Activated T-cell treated with anti-CD3 and anti-CD28 coated beads for 4 hours (primary cell): ENCODE measurements around the gene KIZ.

Experiments used
- DNase-seq: peaks from one replicate; pipeline ENCODE4 v3.0.0-alpha.2; 2020

The KIZ gene

GRCh38 chr20:21180248-21180647 lies 54.4 kb downstream of the KIZ start:
- DNase-seq, result no peak

GRCh38 chr20:21181028-21181427 lies 55.1 kb downstream of the KIZ start:
- no peak for DNase-seq

GRCh38 chr20:21182832-21183563 lies 57.1 kb downstream of the KIZ start:
- no peak for DNase-seq

- DNase-seq, result no peak
Observed at GRCh38 chr20:21183722-21184121, 57.8 kb downstream of the KIZ start.

GRCh38 chr20:21184819-21185218 lies 58.9 kb downstream of the KIZ start:
- DNase-seq, result no peak

- no peak for DNase-seq
Observed at GRCh38 chr20:21185849-21186248, 60.0 kb downstream of the KIZ start.

- no peak for DNase-seq
Observed at GRCh38 chr20:21189761-21190523, 64.1 kb downstream of the KIZ start.

GRCh38 chr20:21190869-21191268 lies 65.0 kb downstream of the KIZ start:
- no peak for DNase-seq

- no peak for DNase-seq
Observed at GRCh38 chr20:21191839-21192238, 66.0 kb downstream of the KIZ start.

GRCh38 chr20:21202259-21202658 lies 76.4 kb downstream of the KIZ start:
- no peak for DNase-seq

GRCh38 chr20:21203088-21203656 lies 77.3 kb downstream of the KIZ start:
- DNase-seq, result no peak

- no peak for DNase-seq
Observed at GRCh38 chr20:21206584-21206983, 80.7 kb downstream of the KIZ start.

GRCh38 chr20:21208999-21209398 lies 83.1 kb downstream of the KIZ start:
- no peak for DNase-seq

GRCh38 chr20:21209668-21210067 lies 83.8 kb downstream of the KIZ start:
- no peak for DNase-seq

GRCh38 chr20:21213691-21214090 lies 87.8 kb downstream of the KIZ start:
- DNase-seq, result no peak

- DNase-seq, result no peak
Observed at GRCh38 chr20:21214431-21214830, 88.5 kb downstream of the KIZ start.

GRCh38 chr20:21219686-21220085 lies 93.8 kb downstream of the KIZ start:
- no peak for DNase-seq

- no peak for DNase-seq
Observed at GRCh38 chr20:21224217-21224616, 98.3 kb downstream of the KIZ start.

GRCh38 chr20:21225215-21225947 lies 99.5 kb downstream of the KIZ start:
- no peak for DNase-seq

- DNase-seq, result no peak
Observed at GRCh38 chr20:21228511-21228910, 102.6 kb downstream of the KIZ start.

GRCh38 chr20:21229163-21229562 lies 103.3 kb downstream of the KIZ start:
- DNase-seq, result no peak

- DNase-seq, result no peak
Observed at GRCh38 chr20:21230220-21230619, 104.3 kb downstream of the KIZ start.

- no peak for DNase-seq
Observed at GRCh38 chr20:21230686-21231085, 104.8 kb downstream of the KIZ start.
